ENCODE data around the gene CNBD2. TPM values are rescaled to one million over a fixed set of nuclear protein-coding genes. Genes with fewer than 3 reads are reported as not detected.
"Not testable (repeated sequence)": the region's sequence is repeated elsewhere in the genome, so short reads cannot be mapped to it uniquely, and the experiment has no call there.

The CNBD2 gene
- total RNA-seq, 4 donors from 2014 or later = 6.4 to 18.7 (median 8.6) TPM

DNA sequence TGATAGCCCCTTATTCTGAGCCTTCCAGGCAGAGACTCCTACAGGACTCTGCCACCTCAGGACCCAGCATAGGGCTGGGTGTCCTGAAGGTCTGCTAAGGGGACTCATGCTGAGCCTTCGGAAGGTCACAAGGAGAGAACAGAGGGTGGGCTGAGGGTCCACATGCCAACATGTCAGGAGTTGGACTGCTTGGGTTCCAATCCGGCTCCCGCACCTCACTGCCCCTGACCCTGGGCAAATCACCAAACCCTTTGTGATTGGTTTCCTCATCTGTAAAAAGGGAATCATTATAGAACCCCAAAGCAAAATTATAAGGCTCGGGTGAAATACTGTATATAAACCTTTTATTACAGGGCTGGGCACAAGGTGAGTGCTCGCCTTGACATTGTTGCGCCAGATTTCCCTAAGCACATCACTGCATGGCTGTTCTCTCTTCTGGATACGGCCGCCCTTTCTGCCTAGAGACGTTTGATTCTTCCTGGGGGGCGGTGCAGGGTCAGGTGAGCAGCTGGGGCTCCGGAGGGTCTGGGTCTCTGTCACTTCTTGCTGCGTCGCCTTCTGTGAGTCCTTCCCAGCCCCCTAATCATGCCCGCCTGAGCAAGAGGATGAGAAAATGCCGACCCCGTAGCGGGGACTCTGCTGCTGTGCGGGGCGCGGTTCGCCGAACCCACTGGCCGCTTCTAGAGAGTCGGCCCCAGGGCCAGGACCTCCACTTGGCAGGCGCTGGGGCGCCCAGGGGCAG, 95.7 kb downstream of the CNBD2 start:
- intact Hi-C loops (cut with DNase I; ENCODE audit: low total_unique reads) (loop anchor here (1.0 to 5.0 kb wide), 4 partner anchors 13 to 397 kb away; partner anchors contain the start of gene SCAND1), in situ Hi-C loops (cut with MboI; ENCODE audit: low sequenced_read_pairs in 4 of 4) (no loop called here)
- Histone ChIP-seq H3K36me3 (no peaks in the 10 kb centered on the region), H3K27ac (peak overlapping the region; percentile 89 to 91 (median 91)), H3K4me1 (no peaks in the 10 kb centered on the region), H3K4me3 (peak overlapping the region; percentile 65 to 95 (median 68)), H3K9me3 (no peaks in the 10 kb centered on the region), H3K27me3 (no peaks in the 10 kb centered on the region)
- no peak for TF ChIP-seq POLR2A (IDR thresholded peaks at IDR 0.05)
- TF ChIP-seq, protein P1, sequence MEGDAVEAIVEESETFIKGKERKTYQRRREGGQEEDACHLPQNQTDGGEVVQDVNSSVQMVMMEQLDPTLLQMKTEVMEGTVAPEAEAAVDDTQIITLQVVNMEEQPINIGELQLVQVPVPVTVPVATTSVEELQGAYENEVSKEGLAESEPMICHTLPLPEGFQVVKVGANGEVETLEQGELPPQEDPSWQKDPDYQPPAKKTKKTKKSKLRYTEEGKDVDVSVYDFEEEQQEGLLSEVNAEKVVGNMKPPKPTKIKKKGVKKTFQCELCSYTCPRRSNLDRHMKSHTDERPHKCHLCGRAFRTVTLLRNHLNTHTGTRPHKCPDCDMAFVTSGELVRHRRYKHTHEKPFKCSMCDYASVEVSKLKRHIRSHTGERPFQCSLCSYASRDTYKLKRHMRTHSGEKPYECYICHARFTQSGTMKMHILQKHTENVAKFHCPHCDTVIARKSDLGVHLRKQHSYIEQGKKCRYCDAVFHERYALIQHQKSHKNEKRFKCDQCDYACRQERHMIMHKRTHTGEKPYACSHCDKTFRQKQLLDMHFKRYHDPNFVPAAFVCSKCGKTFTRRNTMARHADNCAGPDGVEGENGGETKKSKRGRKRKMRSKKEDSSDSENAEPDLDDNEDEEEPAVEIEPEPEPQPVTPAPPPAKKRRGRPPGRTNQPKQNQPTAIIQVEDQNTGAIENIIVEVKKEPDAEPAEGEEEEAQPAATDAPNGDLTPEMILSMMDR (IDR thresholded peaks at IDR 0.05 in 4 of 5, conservative IDR thresholded peaks at IDR 0.05 in 1 of 5) = no peak
- DNase-seq = no peak
- peak; percentile 2 to 13 for ATAC-seq

DNA sequence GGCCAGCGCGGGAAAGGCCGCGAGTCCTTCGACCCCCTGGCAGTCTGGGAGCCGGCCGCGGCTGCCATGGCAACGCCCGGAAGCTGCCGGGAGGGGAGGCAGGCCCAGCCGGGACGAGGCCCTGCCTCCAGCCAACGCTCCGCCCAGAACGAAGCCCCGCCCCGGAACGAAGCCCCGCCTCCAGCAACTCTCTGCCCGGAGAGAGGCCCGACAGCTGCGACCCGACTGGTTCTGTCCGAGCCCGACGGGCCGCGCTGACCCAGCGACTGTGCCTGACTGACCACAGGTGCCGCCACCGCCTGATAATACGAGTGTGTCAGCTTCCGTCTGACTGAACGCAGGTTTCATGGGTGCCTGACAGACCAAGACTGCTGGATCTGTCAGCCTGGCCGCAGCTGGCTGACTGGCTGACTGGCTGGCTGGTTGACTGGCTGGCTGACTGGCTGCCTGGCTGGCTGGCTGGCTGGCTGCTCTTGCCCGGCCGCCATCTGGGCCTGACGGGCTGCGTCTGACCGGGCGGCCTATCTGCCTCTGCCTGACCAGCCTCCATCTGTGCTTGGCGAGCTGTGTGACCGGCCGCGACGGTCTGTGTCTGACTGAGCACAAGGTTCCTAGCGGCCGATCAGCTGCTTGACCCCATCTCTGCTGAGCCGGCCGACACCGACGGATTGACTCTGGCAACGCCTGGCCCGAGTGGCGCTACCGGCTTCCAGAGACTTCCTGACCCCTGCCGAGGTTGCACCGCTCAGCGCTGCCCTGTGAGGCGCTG, 96.5 kb downstream of the CNBD2 start:
- DNase-seq (peak; percentile 87 to 93), ATAC-seq (peak; percentile 95 to 97)
- Histone ChIP-seq H3K27me3 (no peaks in the 10 kb centered on the region), H3K36me3 (no peaks in the 10 kb centered on the region), H3K4me1 (no peaks in the 10 kb centered on the region), H3K4me3 (peak overlapping the region; percentile 65 to 95 (median 68)), H3K27ac (peak overlapping the region; percentile 89 to 91 (median 91)), H3K9me3 (no peaks in the 10 kb centered on the region)
- in situ Hi-C loops (cut with MboI; ENCODE audit: low sequenced_read_pairs in 4 of 4) (no loop called here), intact Hi-C loops (cut with DNase I; ENCODE audit: low total_unique reads) (loop anchor here (1.0 to 5.0 kb wide), 4 partner anchors 14 to 396 kb away; partner anchors contain the start of gene SCAND1)
- peak; percentile 75 to 87 for TF ChIP-seq POLR2A (IDR thresholded peaks at IDR 0.05)
- TF ChIP-seq, protein P1 (IDR thresholded peaks at IDR 0.05 in 4 of 5, conservative IDR thresholded peaks at IDR 0.05 in 1 of 5) = peak in 1 of 5 experiments; percentile 16

DNA sequence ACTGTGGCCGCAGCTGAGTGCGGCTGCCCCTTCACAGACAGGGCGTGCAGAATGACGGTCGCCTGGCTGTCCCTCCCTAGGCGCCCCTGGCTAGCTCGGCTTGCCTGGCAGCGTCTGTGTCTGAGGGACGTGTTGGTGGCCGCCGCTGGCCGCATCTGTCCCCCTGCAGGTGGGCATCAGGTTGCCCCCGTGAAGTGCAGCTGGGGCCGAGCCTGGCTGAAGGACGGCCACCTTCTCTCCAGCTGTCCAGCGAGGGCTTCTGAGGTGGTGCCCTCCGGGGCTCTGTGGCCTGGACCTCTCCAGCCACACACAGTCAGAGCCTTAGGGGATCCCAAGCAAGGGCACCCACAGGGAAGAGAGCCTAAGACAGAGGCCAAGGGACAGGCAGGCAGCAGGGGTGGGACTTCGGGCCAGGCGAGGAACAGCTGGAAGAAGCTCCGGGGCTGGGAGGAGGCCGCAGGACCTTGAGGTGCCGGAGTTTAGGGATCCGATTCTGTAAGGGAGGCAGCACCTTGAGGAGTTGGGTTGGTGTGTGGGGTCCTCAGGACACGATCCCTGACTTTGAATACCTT, 97.1 kb downstream of the CNBD2 start:
- Histone ChIP-seq H3K36me3 (no peaks in the 10 kb centered on the region), H3K9me3 (no peaks in the 10 kb centered on the region), H3K4me1 (no peaks in the 10 kb centered on the region), H3K27ac (peak overlapping the region; percentile 89 to 91 (median 91)), H3K27me3 (no peaks in the 10 kb centered on the region), H3K4me3 (peak overlapping the region; percentile 65 to 95 (median 68))
- ATAC-seq (no peak), DNase-seq (no peak)
- intact Hi-C loops (cut with DNase I; ENCODE audit: low total_unique reads) = loop anchor here (2.0 kb wide), 1 partner anchor 395 kb away; no protein-coding TSS in a partner anchor
- in situ Hi-C loops (cut with MboI; ENCODE audit: low sequenced_read_pairs in 4 of 4) = no loop called here
- TF ChIP-seq, protein P1 (IDR thresholded peaks at IDR 0.05 in 4 of 5, conservative IDR thresholded peaks at IDR 0.05 in 1 of 5) = no peak
- no peak for TF ChIP-seq POLR2A (IDR thresholded peaks at IDR 0.05)

DNA sequence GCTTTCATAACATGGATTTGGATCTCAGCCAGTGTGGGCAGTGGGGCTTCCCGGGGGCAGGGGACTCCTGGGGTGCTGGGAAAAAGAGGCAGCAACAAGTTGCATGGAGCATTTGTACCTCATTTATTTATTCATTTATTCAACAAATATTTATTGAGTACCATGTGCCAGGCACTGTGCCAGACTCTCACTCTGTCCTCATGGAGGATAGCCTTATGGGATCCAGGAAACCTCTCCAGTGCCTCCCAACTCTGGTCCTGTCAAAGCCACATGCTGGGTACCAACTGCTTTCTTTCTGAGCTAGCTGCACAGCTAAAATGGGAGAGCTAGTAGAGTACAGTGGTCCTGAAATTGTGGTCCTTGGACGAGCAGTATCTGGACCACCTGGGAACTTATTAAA, 98.4 kb downstream of the CNBD2 start:
- no peak for DNase-seq
- no peak for ATAC-seq
- Histone ChIP-seq H3K4me1 (no peaks in the 10 kb centered on the region), H3K27ac (no peak overlapping the region), H3K27me3 (no peaks in the 10 kb centered on the region), H3K36me3 (no peaks in the 10 kb centered on the region), H3K9me3 (no peaks in the 10 kb centered on the region), H3K4me3 (no peak overlapping the region)
- in situ Hi-C loops (cut with MboI; ENCODE audit: low sequenced_read_pairs in 4 of 4) (no loop called here), intact Hi-C loops (cut with DNase I; ENCODE audit: low total_unique reads) (no loop called here)
- no peak for TF ChIP-seq POLR2A (IDR thresholded peaks at IDR 0.05)
- TF ChIP-seq, protein P1 (IDR thresholded peaks at IDR 0.05 in 4 of 5, conservative IDR thresholded peaks at IDR 0.05 in 1 of 5) = no peak

DNA sequence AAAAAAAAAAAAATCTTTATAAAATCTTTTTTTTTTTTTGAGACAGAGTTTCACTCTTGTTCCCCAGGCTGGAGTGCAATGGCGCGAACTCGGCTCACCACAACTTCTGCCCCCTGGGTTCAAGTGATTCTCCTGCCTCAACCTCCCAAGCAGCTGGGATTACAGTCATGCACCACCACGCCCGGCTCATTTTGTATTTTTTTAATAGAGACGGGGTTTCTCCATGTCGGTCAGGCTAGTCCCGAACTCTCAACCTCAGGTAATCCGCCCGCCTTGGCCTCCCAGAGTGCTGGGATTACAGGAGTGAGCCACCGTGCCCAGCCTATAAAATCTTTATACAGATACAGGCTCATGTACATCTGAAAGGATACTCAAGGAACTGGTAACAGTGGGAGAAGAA, 100.1 kb downstream of the CNBD2 start:
- H3K27ac ChIP-seq; ATAC-seq; H3K4me3 ChIP-seq; H3K27me3 ChIP-seq; in situ Hi-C loops (cut with MboI; ENCODE audit: low sequenced_read_pairs in 4 of 4); intact Hi-C loops (cut with DNase I; ENCODE audit: low total_unique reads); H3K4me1 ChIP-seq; DNase-seq; H3K9me3 ChIP-seq; H3K36me3 ChIP-seq: not testable (repeated sequence)

Data from gastrocnemius medialis (tissue), 4 donors.